Urinary bladder (tissue), 2 donors: ENCODE data around the gene BRIP1. TPM values are rescaled to one million over a fixed set of nuclear protein-coding genes. Genes with fewer than 3 reads are reported as not detected.

Source experiments
- polyA plus RNA-seq: library from polyadenylated mRNA; stranded (reverse); fragments of 200-250 nt; gene quantifications from one replicate; pipeline ENCODE4 v1.2.3, GENCODE V29; 2013
- small RNA-seq: library from RNA; depleted of rRNA; stranded (forward); fragments of <200 nt; gene quantifications from one replicate; pipeline ENCODE3, GENCODE V24; 2014
- total RNA-seq: library from RNA; depleted of rRNA; stranded (reverse); fragments of >200 nt; gene quantifications from one replicate; pipeline ENCODE4 v1.2.3, GENCODE V29; 2014
- donor health status: healthy.

The BRIP1 gene
- total and polyA plus RNA-seq, 2 donors = 0.41 to 19.0 TPM

Small RNA genes within 50 kb of the gene (small RNA-seq; reads per million reads assigned to genes)
- gene RF00019 = not detected

Other genes starting within 250 kb of the BRIP1 start
- gene INTS2, start 64.5 kb upstream of the BRIP1 start, total RNA-seq = 29.9 TPM
- gene INTS2, start 64.5 kb upstream of the BRIP1 start, polyA plus RNA-seq = 4.7 TPM
- gene MED13, start 201.8 kb upstream of the BRIP1 start, total RNA-seq = 113 TPM
- gene MED13, start 201.8 kb upstream of the BRIP1 start, polyA plus RNA-seq = 12.1 TPM